NCI-H2029 treated with DMSO at 0.1 percent for 48 hours (cell line): ENCODE data around the gene FAM111A.
"Not testable (repeated sequence)": the region's sequence is repeated elsewhere in the genome, so short reads cannot be mapped to it uniquely, and the experiment has no call there.

Source experiments
- DNase-seq: peaks from one replicate; lab custom pipeline; 2025; lab: John Stamatoyannopoulos, UW

Gene FAM111A, protein sequence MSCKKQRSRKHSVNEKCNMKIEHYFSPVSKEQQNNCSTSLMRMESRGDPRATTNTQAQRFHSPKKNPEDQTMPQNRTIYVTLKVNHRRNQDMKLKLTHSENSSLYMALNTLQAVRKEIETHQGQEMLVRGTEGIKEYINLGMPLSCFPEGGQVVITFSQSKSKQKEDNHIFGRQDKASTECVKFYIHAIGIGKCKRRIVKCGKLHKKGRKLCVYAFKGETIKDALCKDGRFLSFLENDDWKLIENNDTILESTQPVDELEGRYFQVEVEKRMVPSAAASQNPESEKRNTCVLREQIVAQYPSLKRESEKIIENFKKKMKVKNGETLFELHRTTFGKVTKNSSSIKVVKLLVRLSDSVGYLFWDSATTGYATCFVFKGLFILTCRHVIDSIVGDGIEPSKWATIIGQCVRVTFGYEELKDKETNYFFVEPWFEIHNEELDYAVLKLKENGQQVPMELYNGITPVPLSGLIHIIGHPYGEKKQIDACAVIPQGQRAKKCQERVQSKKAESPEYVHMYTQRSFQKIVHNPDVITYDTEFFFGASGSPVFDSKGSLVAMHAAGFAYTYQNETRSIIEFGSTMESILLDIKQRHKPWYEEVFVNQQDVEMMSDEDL

DNA sequence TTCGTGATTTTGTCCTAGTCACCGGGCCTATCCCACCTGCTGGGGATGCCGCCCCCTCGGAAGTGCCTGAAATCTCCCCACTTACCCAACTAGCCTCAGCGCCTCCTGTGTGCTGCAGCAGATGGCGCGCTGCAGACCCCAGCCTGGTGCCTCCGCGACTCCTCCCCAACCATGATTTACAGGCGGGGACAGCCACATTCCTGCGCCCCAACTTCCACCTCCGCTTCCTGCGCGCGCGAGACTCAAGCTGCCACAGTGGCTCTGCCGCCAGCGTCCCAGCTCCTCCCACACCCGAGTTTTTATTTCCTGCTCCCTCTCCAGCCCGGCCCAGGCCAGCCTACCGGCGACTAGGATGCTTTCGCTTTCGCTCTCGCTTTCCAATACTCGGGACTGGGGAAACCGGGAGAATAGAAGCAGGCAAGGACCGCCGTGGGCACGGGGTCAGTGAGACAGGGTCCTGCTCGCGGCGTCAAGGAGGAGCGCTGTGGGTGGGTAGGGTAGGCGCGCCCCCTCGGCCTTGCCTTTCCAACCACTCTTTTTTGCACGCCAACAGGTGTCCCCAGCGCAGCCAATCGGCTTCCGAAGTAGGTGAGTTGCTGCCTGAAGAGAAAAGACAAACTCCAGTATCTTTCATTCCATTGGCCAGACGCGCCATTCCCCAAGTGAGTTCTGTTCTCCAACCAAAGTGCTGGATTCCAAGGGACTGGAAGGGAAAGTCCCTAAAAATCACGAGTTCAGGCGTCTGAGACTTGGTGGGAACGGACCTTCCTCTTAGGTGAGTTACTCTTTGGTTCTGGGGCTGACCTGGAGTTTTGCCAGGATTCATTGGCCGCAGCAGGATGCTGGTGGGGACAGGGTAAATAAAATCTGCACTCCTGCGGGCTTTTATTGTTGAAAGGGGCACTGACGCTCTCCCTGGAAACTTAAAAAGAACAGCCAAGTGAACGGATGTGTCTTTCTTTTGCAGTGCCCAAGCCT is at the start of gene FAM111A:
TSS of gene FAM111A (plus strand) at position 327 of the 978 bp plus-strand sequence. CDS start 6,017 bp downstream, outside the sequence.
- peak; percentile 87 for DNase-seq

DNA sequence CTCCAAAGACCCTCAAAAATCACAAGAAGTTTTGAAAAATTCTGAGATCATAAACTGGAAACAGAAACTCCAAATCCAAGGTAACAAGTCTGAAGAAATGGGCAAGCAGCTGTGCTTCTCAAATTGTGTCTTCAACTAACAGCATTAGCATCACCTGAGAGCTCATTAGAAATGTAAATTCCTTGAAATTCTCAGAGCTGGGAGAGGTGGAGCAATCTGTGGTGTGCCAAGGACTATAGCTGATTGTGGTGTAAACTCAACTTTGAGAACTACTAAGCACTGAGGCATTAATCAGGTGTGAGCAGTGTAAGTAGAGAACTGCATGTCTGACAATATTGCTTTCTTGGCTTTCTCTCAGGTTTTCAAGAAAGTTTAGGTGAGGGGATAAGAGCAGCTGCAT is 49.1 kb upstream of the FAM111A start:
- not testable (repeated sequence) for DNase-seq

GRCh38 chr11:59095225-59095624 is 47.4 kb upstream of the FAM111A start:
- not testable (repeated sequence) for DNase-seq

DNA sequence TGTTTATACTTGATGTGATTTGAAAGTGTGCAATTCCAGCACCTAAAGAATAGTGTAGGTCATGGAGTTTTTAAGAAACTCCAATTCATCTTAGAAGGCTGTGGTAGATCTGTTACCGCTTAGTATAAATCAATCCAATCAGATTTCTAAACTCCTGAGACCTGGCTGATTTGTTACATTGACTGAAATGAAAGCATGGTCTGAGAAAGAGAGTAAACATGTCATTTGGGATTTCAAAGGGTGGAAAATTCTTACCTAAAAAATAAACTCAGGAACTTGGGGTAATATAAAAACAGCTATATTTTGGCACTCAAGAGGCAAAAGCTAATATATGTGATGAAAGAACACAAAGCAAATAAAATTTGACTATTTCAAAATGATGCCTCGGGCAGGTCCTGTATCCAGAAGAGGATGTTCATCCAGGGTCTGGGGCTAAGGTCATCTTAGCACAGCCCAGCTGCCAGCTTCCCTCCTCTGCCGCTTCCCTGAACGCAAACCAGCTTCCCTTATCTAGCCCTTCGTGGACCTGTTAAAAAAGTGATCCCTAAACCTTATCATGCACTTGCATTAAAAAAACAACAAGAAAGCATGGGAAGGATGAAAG is 46.6 kb upstream of the FAM111A start:
- DNase-seq = not testable (repeated sequence)

DNA sequence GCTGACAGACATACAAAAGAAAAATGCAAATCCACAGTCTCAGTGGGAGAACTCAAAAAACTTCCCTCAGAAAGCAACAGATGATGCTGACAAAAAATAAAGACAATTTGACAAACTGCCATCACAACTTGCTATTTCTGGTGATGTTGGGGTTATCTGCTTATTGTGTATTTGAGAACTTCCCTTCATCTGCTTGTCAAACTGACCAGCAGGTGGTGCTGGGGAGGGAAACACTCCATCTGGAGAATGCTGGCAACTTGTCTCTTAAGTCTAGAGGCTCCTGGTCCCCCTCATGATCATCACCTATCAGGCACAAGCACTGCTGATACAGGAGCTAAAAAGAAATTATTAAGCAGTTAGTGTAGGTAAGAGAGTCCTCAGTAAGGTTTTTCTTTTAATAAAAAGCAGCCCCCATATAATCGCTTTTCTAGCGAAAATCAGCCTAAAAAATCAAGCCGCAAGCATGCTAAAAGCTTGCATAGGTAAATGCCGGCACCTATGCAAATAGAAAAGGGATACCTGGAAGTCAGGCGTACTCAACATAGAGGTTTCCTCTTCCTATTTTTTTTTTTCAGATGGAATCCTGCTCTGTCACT is 45.4 kb upstream of the FAM111A start:
- DNase-seq = no peak

- DNase-seq = not testable (repeated sequence)
These were observed 44.7 kb upstream of the FAM111A start for GRCh38 chr11:59097938-59098337.

DNA sequence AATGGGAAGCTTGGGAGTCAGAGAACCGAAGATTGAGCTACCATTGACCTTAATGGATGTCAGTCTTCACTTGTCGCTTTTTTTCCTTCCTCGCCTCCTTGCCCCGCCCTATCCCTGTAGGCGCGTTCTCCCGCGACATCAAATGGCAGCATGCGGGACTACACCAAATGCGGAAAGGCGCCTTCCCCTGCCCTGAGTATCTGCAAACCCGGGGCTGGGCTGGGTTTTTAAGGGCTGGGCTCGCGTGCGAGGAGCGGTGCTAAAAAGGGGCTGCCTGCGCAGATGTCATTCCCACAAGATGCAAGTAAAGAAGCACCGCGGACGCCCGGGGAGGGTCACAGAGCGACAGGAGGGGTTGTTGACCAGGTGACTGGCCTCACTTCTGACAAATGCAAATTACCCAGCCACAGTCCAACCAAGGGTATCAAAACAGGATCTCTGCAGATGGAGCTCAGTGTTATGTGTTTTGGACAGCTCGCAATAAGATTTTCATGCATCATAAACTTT is 40.3 kb upstream of the FAM111A start:
- DNase-seq = no peak

- DNase-seq = peak; percentile 97
These were observed 36.0 kb upstream of the FAM111A start, which contains the start of gene FAM111B for GRCh38 chr11:59106363-59107336. Gene FAM111B (plus strand): TSS chr11:59107237. CDS start chr11:59109626, 2,389 bp downstream.

- DNase-seq = not testable (repeated sequence)
These were observed 34.9 kb upstream of the FAM111A start for GRCh38 chr11:59107721-59108120.

GRCh38 chr11:59112494-59112893 is 30.2 kb upstream of the FAM111A start:
- DNase-seq = no peak

DNA sequence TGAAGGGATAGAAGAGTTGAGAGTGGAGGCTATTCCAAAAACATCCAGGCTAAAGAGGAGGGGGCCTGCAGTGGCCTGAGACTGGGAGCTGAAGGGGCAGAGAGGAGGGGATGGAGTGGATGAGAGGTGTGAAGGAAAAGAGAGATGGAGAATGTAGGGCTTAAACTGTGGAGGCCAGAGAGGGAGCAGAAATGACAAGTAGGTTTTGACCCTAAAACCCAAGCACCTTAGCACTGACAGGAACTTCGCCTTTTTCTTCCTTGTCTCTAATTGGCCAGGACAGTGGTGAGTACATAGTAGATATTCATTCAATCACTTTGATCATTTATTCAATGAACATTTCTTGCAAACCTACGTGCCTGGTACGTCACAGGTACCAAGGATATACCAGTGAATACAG is 28.3 kb upstream of the FAM111A start:
- no peak for DNase-seq

DNA sequence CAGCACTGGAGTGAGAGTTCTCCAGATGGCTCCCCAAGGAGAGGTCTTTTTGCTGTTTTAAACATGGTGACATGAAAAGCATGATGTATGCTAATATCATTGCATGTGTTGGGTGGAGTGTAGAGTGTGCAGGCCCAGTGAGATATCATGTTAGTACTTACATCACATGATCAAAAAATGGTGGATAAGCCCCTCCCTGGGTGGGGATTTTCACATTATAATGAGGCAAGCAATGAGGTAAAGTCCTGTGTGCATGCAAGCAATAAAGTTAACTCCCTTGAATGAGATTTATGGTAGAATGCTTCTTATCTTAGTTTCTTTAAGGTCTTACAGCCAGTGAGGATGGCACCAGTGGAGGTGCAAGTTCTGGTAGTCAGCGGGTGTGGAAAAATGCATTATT is 27.1 kb upstream of the FAM111A start:
- DNase-seq = no peak

DNA sequence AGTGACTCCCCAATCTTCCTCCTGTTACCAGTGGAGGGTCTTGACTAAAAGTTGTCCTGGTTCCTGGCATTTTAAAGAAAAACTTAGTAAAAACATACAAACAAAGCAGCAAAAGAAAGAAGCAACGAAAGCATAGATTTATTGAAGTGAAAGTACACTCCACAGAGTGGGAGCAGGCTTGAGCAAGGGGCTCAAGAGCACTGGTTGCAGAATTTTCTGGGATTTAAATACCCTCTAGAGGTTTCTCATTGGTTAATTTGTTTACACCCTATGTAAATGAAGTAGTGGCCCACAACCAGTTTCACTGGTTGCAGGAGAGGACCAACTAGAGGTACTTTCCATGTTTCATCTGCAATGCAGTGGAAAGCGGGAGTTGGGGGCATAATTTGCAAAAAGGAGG is 24.9 kb upstream of the FAM111A start:
- DNase-seq = no peak

- DNase-seq = no peak
These were observed 22.8 kb upstream of the FAM111A start for GRCh38 chr11:59119826-59120225.

DNA sequence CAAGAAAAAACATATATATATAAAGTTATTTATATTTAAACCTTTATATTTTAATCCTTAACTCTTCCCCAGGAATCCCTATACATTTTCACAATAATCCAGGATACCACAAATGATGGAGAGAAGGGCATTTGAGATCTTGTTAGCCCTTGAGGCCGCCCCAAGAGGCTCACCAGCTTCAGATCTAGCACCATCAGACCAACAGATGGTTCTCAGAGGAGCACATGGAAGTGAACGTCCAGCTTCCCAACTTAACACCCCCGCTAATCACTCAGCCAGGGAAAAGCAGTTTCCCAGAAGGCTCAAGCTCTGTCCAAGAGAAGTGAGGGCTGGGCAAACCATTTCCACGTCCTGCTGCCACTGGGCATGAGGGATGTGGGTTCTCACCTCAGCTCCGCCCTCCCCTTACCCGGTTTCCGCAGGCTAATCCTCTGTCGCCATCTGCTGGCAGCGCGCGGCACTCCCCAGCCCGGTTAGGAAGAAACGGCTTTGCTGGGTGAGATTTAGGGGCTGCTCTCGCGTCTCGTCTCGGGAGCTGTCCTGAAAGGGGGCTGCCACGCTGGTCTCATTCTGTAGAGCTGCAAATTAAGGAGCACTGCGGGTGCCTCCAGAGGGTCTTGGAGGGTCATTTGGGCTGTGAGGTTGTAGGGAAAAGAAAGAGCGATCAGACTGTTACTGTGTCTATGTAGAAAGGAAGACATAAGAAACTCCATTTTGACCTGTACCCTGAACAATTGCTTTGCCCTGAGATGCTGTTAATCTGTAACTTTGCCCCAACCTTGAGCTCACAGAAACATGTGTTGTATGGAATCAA is 6.8 kb upstream of the FAM111A start:
- no peak for DNase-seq

DNA sequence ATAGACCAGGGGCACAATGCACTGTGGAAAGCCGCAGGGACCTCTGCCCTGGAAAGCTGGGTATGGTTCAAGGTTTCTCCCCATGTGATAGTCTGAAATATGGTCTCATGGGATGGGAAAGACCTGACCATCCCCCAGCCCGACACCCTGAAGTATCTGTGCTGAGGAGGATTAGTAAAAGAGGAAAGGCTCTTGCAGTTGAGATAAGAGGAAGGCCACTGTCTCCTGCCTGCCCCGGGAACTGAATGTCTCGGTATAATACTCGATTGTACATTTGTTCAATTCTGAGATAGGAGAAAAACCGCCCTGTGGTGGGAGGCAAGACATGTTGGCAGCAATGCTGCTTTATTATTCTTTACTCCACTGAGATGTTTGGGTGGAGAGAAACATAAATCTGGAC is 6.1 kb upstream of the FAM111A start:
- DNase-seq = not testable (repeated sequence)

DNA sequence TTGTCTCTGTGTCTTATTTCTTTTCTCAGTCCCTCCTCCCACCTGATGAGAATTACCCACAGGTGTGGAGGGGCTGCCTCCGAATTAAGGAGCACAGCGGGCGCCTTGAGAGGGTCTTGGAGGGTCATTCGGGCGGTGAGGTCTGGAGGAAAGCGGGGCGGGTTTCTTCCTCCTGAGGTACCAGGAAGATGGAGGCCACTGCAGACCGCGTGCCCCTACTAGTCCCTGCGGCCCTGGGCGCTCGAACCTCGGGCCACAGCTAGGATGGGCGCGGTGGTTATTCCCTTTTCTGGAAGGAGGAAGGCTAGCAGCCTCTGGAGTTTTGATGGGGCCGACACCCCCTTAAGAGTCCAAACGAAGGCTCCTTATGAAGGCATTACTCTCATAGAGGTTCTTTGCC is 5.5 kb upstream of the FAM111A start:
- no peak for DNase-seq

DNA sequence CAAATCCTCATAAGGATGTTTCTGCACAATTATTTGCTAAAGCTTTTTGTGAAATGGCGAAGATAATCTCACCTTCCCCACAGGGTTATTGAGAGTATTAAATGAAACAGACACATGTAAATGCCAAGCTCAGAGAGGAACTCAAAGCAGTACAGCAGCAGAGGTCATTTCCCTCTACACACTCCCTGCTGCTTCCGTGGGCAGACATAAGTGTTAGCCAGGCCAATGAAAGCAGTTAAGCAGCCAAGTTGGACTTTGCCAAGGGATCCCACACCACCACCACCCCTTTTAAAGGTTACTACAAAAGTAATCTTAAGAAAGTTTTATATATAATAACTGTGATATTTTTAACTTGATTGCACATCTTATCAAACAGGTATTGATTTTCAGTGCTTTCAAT is 4.0 kb upstream of the FAM111A start:
- no peak for DNase-seq

GRCh38 chr11:59141191-59141590 is 1.5 kb upstream of the FAM111A start:
- no peak for DNase-seq
